ENCODE results near the gene EDARADD.

EDARADD gene

GRCh38 chr1:236507022-236507700, 113.1 kb downstream of the EDARADD start:
- H3K4me3 ChIP-seq (ENCODE audit: low read length), result no peak overlapping the region
- peak; percentile 76 for DNase-seq (ENCODE audit: low read depth)
- TF ChIP-seq CTCF (conservative IDR thresholded peaks at IDR 0.05; ENCODE audit: low read depth, low read length), result no peak

- no peak overlapping the region for H3K4me3 ChIP-seq (ENCODE audit: low read length)
- DNase-seq (ENCODE audit: low read depth), result no peak
- TF ChIP-seq CTCF (conservative IDR thresholded peaks at IDR 0.05; ENCODE audit: low read depth, low read length), result no peak
These were observed 114.5 kb downstream of the EDARADD start for GRCh38 chr1:236508593-236509027.

GRCh38 chr1:236509203-236509602, 115.1 kb downstream of the EDARADD start:
- DNase-seq (ENCODE audit: low read depth), result no peak
- TF ChIP-seq CTCF (conservative IDR thresholded peaks at IDR 0.05; ENCODE audit: low read depth, low read length), result no peak
- H3K4me3 ChIP-seq (ENCODE audit: low read length), result no peak overlapping the region

GRCh38 chr1:236509647-236510401, 115.7 kb downstream of the EDARADD start:
- TF ChIP-seq CTCF (conservative IDR thresholded peaks at IDR 0.05; ENCODE audit: low read depth, low read length), result no peak
- DNase-seq (ENCODE audit: low read depth), result no peak
- no peak overlapping the region for H3K4me3 ChIP-seq (ENCODE audit: low read length)

- TF ChIP-seq CTCF (conservative IDR thresholded peaks at IDR 0.05; ENCODE audit: low read depth, low read length), result no peak
- no peak for DNase-seq (ENCODE audit: low read depth)
- no peak overlapping the region for H3K4me3 ChIP-seq (ENCODE audit: low read length)
These were observed 117.8 kb downstream of the EDARADD start for GRCh38 chr1:236511735-236512418.

- DNase-seq (ENCODE audit: low read depth), result no peak
- TF ChIP-seq CTCF (conservative IDR thresholded peaks at IDR 0.05; ENCODE audit: low read depth, low read length), result no peak
- no peak overlapping the region for H3K4me3 ChIP-seq (ENCODE audit: low read length)
These were observed 120.8 kb downstream of the EDARADD start for GRCh38 chr1:236514703-236515442.
